ENCODE measurements around the gene GPATCH2.
"Not testable (repeated sequence)": the region's sequence is repeated elsewhere in the genome, so short reads cannot be mapped to it uniquely, and the experiment has no call there.

Gene GPATCH2

DNA sequence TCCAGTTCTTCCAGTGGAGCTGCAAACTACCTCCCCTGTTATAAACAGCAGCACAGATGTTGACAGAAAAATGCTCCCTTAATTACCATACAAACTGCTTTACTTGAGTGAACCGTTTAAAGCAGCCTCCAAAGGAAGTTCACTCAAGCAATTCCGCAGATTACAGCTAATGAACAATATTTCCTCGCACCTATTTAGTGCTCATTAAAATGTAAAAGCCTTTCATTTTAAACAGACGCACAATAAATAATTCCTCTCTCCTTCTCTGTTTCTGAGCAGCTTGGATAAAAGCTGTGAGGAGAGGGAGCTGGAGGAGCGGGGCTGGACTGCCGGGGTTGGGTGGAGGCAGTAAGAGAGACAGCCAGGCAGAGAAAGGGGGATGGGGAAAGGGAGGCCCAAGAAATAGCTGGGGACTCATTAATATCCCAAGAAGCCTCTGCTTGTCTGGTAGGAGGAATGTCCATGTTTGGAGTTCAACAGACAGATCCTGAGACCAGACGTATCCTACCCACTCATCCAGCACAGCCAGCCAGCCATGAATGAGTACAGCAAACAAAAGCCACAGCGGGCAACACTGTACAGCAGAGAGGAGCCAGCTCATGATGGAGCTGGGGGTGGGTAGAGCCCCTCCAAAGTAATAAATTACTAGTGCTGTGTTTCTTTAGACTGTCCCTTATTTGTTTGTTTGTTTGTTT lies 227.7 kb downstream of the GPATCH2 start:
- in situ Hi-C loops (cut with HindIII; ENCODE audit: low pct_unique_long_range_greater_than_20kb, low sequenced_read_pairs), result no loop called here
- no peak for TF ChIP-seq JUND (IDR thresholded peaks at IDR 0.05; ENCODE audit: low read depth)
- DNase-seq (ENCODE audit: low read depth in 1 of 2, low spot score in 1 of 2), result no peak

- TF ChIP-seq JUND (IDR thresholded peaks at IDR 0.05; ENCODE audit: low read depth), result no peak
- in situ Hi-C loops (cut with HindIII; ENCODE audit: low pct_unique_long_range_greater_than_20kb, low sequenced_read_pairs), result no loop called here
Measured at GRCh38 chr1:217402301-217402700, 228.6 kb downstream of the GPATCH2 start.

DNA sequence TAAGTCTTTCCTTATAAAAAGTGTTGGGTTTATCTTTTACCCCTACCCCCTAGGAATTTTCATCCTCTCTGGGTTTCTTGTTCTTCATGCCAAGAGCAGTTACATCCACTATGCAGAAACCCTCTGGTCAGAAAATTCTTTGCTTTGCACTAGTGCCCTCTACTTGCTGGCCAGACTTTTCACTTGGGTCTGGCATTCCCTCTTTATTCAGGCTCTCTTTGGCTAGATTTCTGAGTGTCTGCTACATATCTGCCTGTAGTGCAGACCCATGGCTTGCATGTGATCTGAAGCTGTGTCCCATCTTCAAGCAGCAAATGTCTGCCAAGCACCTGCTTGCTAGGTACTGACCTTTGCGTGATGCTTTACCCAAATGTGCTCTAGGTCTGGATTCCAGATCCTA lies 237.0 kb downstream of the GPATCH2 start:
- TF ChIP-seq JUND (IDR thresholded peaks at IDR 0.05; ENCODE audit: low read depth), result no peak
- in situ Hi-C loops (cut with HindIII; ENCODE audit: low pct_unique_long_range_greater_than_20kb, low sequenced_read_pairs), result no loop called here
- DNase-seq (ENCODE audit: low read depth in 1 of 2, low spot score in 1 of 2), result peak; percentile 30 to 52

More at GRCh38 chr1:217402301-217402700, 228.6 kb downstream of the GPATCH2 start:
- no peak for DNase-seq (ENCODE audit: low read depth in 1 of 2, low spot score in 1 of 2)

GRCh38 chr1:217392441-217392840 lies 238.4 kb downstream of the GPATCH2 start:
- TF ChIP-seq JUND (IDR thresholded peaks at IDR 0.05; ENCODE audit: low read depth), result no peak
- in situ Hi-C loops (cut with HindIII; ENCODE audit: low pct_unique_long_range_greater_than_20kb, low sequenced_read_pairs), result no loop called here
- DNase-seq (ENCODE audit: low read depth in 1 of 2, low spot score in 1 of 2), result no peak

DNA sequence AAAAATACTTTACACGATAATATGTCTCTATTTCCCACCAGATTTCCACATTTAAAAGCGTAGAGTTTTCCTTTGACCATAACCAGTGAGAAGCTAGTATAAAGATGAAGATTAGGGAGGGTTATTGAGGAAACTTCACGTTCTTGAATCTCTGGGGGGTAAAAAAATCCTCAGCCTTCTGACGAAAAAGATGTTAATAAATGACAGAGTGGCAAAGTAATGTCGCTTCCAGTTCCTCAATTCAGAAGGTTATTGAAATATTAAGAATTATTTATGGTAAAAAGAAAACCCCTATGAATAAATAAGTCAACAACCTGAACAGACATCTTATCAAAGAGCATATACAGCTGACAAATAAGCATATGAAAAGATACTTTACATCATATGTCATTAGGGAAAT lies 241.0 kb downstream of the GPATCH2 start:
- no peak for DNase-seq (ENCODE audit: low read depth in 1 of 2, low spot score in 1 of 2)
- no peak for TF ChIP-seq JUND (IDR thresholded peaks at IDR 0.05; ENCODE audit: low read depth)
- in situ Hi-C loops (cut with HindIII; ENCODE audit: low pct_unique_long_range_greater_than_20kb, low sequenced_read_pairs), result no loop called here

GRCh38 chr1:217388522-217389065 lies 242.3 kb downstream of the GPATCH2 start:
- TF ChIP-seq JUND (IDR thresholded peaks at IDR 0.05; ENCODE audit: low read depth), result no peak
- in situ Hi-C loops (cut with HindIII; ENCODE audit: low pct_unique_long_range_greater_than_20kb, low sequenced_read_pairs), result no loop called here
- no peak for DNase-seq (ENCODE audit: low read depth in 1 of 2, low spot score in 1 of 2)

GRCh38 chr1:217381773-217382172 lies 249.1 kb downstream of the GPATCH2 start:
- DNase-seq (ENCODE audit: low read depth in 1 of 2, low spot score in 1 of 2); in situ Hi-C loops (cut with HindIII; ENCODE audit: low pct_unique_long_range_greater_than_20kb, low sequenced_read_pairs): not testable (repeated sequence)

DNA sequence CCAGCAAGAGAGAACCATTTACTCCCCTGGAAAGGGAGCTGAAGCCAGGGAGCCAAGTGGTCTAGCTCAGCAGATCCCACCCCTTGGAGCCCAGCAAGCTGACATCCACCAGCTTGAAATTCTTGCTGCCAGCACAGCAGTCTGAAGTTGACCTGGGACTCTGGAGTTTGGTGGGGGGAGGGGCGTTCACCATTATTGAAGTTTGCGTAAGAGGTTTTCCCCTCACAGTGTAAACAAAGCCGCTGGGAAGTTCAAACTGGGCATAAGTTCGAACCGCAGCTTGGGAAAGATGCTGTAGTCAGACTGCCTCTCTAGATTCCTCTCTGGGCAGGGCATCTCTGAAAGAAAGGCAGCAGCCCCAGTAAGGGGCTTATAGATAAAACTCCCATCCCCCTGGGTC lies 251.1 kb downstream of the GPATCH2 start:
- DNase-seq (ENCODE audit: low read depth in 1 of 2, low spot score in 1 of 2); in situ Hi-C loops (cut with HindIII; ENCODE audit: low pct_unique_long_range_greater_than_20kb, low sequenced_read_pairs): not testable (repeated sequence)

DNA sequence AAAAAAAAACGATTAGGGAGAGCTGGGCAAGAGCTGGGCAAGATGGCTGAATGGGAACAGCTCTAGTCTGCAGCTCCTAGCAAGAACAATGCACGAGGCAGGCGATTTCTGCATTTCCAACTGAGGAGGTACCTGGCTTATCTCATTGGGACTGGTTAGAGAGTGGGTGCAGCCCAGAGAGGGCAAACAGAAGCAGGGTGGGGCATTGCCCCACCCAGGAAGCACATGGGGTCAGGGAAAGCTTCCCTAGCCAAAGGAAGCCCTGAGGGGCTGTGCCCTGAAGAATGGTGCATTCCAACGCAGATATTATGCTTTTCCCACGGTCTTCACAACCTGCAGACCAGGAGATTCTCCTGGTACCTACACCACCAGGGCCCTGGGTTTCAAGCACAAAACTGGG lies 251.6 kb downstream of the GPATCH2 start:
- DNase-seq (ENCODE audit: low read depth in 1 of 2, low spot score in 1 of 2), result no peak
- in situ Hi-C loops (cut with HindIII; ENCODE audit: low pct_unique_long_range_greater_than_20kb, low sequenced_read_pairs), result no loop called here
- TF ChIP-seq JUND (IDR thresholded peaks at IDR 0.05; ENCODE audit: low read depth), result no peak
